ENCODE results near the gene RPL10. TPM values are rescaled to one million over a fixed set of nuclear protein-coding genes. Genes with fewer than 3 reads are reported as not detected.
A peak's percentile ranks its signal among the peaks of the same experiment; 100 is the strongest.

The RPL10 gene
- polyA plus RNA-seq, 1 donor (not counting 4 experiments of a cell fraction or from before 2014, with no cell fraction given) = 2,926 TPM

GRCh38 chrX:154429711-154430110 is 31.5 kb downstream of the RPL10 start:
- FAIRE-seq = no peak
- H3K4me3 ChIP-seq (ENCODE audit: control insufficient read depth in 2 of 3, extremely low read depth in 1 of 3, insufficient read depth in 2 of 3, low read depth in 1 of 3, low read length in 3 of 3) = peak overlapping the region in 1 of 3 experiments; percentile 63
- no peaks in the 10 kb centered on the region for H4K20me1 ChIP-seq (ENCODE audit: control insufficient read depth, extremely low read depth, insufficient read depth, low read length)
- no peaks in the 10 kb centered on the region for H3K9me1 ChIP-seq (ENCODE audit: control insufficient read depth, extremely low read depth, insufficient read depth, low read length)
- TF ChIP-seq EZH2 (IDR thresholded peaks at IDR 0.05; ENCODE audit: low read length) (no peak), CTCF (optimal IDR thresholded peaks at IDR 0.05 in 1 of 3, IDR thresholded peaks at IDR 0.05 in 1 of 3, conservative IDR thresholded peaks at IDR 0.05 in 1 of 3; ENCODE audit: extremely low read depth in 1 of 3, insufficient read depth in 2 of 3, low read length in 3 of 3) (no peak)
- no peak overlapping the region for H3K27ac ChIP-seq (ENCODE audit: control insufficient read depth, insufficient read depth, low read length)
- no peaks in the 10 kb centered on the region for H3K27me3 ChIP-seq (ENCODE audit: control insufficient read depth, extremely low read depth, insufficient read depth, low read length)
- peaks cover 4 to 5% of the 10 kb centered on the region in 2 experiments for H3K36me3 ChIP-seq (ENCODE audit: control insufficient read depth in 2 of 2, extremely low read depth in 1 of 2, insufficient read depth in 2 of 2, low read length in 2 of 2)
- H3K4me2 ChIP-seq (ENCODE audit: control insufficient read depth, extremely low read depth, insufficient read depth, low read depth, low read length) = peak overlapping the region; percentile 81
- dilution Hi-C loops (cut with MboI; ENCODE audit: extremely low pct_ligation_motif_present, low sequenced_read_pairs) = no loop called here
- peaks cover 6% of the 10 kb centered on the region for H3K4me1 ChIP-seq (ENCODE audit: control insufficient read depth, extremely low read depth, insufficient read depth, low read length)
- H3K79me2 ChIP-seq (ENCODE audit: control insufficient read depth, insufficient read depth, low read length) = peaks cover 14% of the 10 kb centered on the region
- no peak overlapping the region for H2AFZ ChIP-seq (ENCODE audit: control insufficient read depth, low read length)
- no peak for DNase-seq (ENCODE audit: low read depth, low spot score)
- H3K9me3 ChIP-seq (ENCODE audit: control insufficient read depth, low read depth, low read length) = no peaks in the 10 kb centered on the region
- no peak overlapping the region for H3K9ac ChIP-seq (ENCODE audit: control insufficient read depth, extremely low read depth, insufficient read depth, low read length)

- Histone ChIP-seq H3K4me1 (ENCODE audit: control insufficient read depth, extremely low read depth, insufficient read depth, low read length) (peaks cover 6% of the 10 kb centered on the region), H3K9me1 (ENCODE audit: control insufficient read depth, extremely low read depth, insufficient read depth, low read length) (no peaks in the 10 kb centered on the region), H3K27me3 (ENCODE audit: control insufficient read depth, extremely low read depth, insufficient read depth, low read length) (no peaks in the 10 kb centered on the region), H4K20me1 (ENCODE audit: control insufficient read depth, extremely low read depth, insufficient read depth, low read length) (no peaks in the 10 kb centered on the region), H3K9me3 (ENCODE audit: control insufficient read depth, low read depth, low read length) (no peaks in the 10 kb centered on the region), H3K36me3 (ENCODE audit: control insufficient read depth in 2 of 2, extremely low read depth in 1 of 2, insufficient read depth in 2 of 2, low read length in 2 of 2) (peaks cover 4 to 5% of the 10 kb centered on the region in 2 experiments), H3K4me2 (ENCODE audit: control insufficient read depth, extremely low read depth, insufficient read depth, low read depth, low read length) (no peak overlapping the region), H3K27ac (ENCODE audit: control insufficient read depth, insufficient read depth, low read length) (no peak overlapping the region), H3K9ac (ENCODE audit: control insufficient read depth, extremely low read depth, insufficient read depth, low read length) (no peak overlapping the region), H2AFZ (ENCODE audit: control insufficient read depth, low read length) (no peak overlapping the region), H3K79me2 (ENCODE audit: control insufficient read depth, insufficient read depth, low read length) (peaks cover 14% of the 10 kb centered on the region), H3K4me3 (ENCODE audit: control insufficient read depth in 2 of 3, extremely low read depth in 1 of 3, insufficient read depth in 2 of 3, low read depth in 1 of 3, low read length in 3 of 3) (no peak overlapping the region)
- DNase-seq (ENCODE audit: low read depth, low spot score) = no peak
- no peak for FAIRE-seq
- TF ChIP-seq CTCF (optimal IDR thresholded peaks at IDR 0.05 in 1 of 3, IDR thresholded peaks at IDR 0.05 in 1 of 3, conservative IDR thresholded peaks at IDR 0.05 in 1 of 3; ENCODE audit: extremely low read depth in 1 of 3, insufficient read depth in 2 of 3, low read length in 3 of 3) = no peak
- TF ChIP-seq EZH2 (IDR thresholded peaks at IDR 0.05; ENCODE audit: low read length) = no peak
- dilution Hi-C loops (cut with MboI; ENCODE audit: extremely low pct_ligation_motif_present, low sequenced_read_pairs) = no loop called here
These were observed 32.3 kb downstream of the RPL10 start for GRCh38 chrX:154430479-154430878.

Measured in keratinocyte (primary cell).